ENCODE results near the gene CFAP43.
A peak's percentile ranks its signal among the peaks of the same experiment; 100 is the strongest.
"Not testable (repeated sequence)": the region's sequence is repeated elsewhere in the genome, so short reads cannot be mapped to it uniquely, and the experiment has no call there.

The CFAP43 gene

GRCh38 chr10:104255311-104255981 is 23.3 kb upstream of the CFAP43 start:
- peak; percentile 96 for DNase-seq (ENCODE audit: low spot score)

- DNase-seq (ENCODE audit: low spot score) = peak; percentile 90
Observed at GRCh38 chr10:104254493-104255310, 22.5 kb upstream of the CFAP43 start, which contains the start of gene GSTO1. Gene GSTO1, plus strand, starts transcription at chr10:104254892. Its CDS starts 37 bp downstream, at chr10:104254929.

GRCh38 chr10:104253606-104254410 is 21.6 kb upstream of the CFAP43 start:
- no peak for DNase-seq (ENCODE audit: low spot score)

GRCh38 chr10:104253106-104253505 is 20.9 kb upstream of the CFAP43 start:
- no peak for DNase-seq (ENCODE audit: low spot score)

- no peak for DNase-seq (ENCODE audit: low spot score)
Observed at GRCh38 chr10:104252368-104252767, 20.2 kb upstream of the CFAP43 start.

GRCh38 chr10:104251443-104251842 is 19.3 kb upstream of the CFAP43 start:
- no peak for DNase-seq (ENCODE audit: low spot score)

GRCh38 chr10:104250371-104250770 is 18.2 kb upstream of the CFAP43 start:
- DNase-seq (ENCODE audit: low spot score) = no peak

GRCh38 chr10:104248931-104249330 is 16.8 kb upstream of the CFAP43 start:
- DNase-seq (ENCODE audit: low spot score) = not testable (repeated sequence)

- DNase-seq (ENCODE audit: low spot score) = no peak
Observed at GRCh38 chr10:104247513-104248146, 15.5 kb upstream of the CFAP43 start.

GRCh38 chr10:104246976-104247375 is 14.8 kb upstream of the CFAP43 start:
- peak; percentile 49 for DNase-seq (ENCODE audit: low spot score)

- no peak for DNase-seq (ENCODE audit: low spot score)
Observed at GRCh38 chr10:104245066-104245632, 13.0 kb upstream of the CFAP43 start.

GRCh38 chr10:104243512-104243911 is 11.3 kb upstream of the CFAP43 start:
- DNase-seq (ENCODE audit: low spot score) = no peak

GRCh38 chr10:104243009-104243408 is 10.8 kb upstream of the CFAP43 start:
- DNase-seq (ENCODE audit: low spot score) = not testable (repeated sequence)

GRCh38 chr10:104242545-104242944 is 10.4 kb upstream of the CFAP43 start:
- no peak for DNase-seq (ENCODE audit: low spot score)

- DNase-seq (ENCODE audit: low spot score) = no peak
Observed at GRCh38 chr10:104240078-104240477, 7.9 kb upstream of the CFAP43 start.

- DNase-seq (ENCODE audit: low spot score) = no peak
Observed at GRCh38 chr10:104235801-104236200, 3.6 kb upstream of the CFAP43 start.

GRCh38 chr10:104234934-104235333 is 2.8 kb upstream of the CFAP43 start:
- no peak for DNase-seq (ENCODE audit: low spot score)

GRCh38 chr10:104233817-104234216 is 1.7 kb upstream of the CFAP43 start:
- DNase-seq (ENCODE audit: low spot score) = peak; percentile 28

GRCh38 chr10:104232613-104233102 is 494 bp upstream of the CFAP43 start:
- no peak for DNase-seq (ENCODE audit: low spot score)

- no peak for DNase-seq (ENCODE audit: low spot score)
Observed at GRCh38 chr10:104230490-104230889, 1.7 kb downstream of the CFAP43 start.

- DNase-seq (ENCODE audit: low spot score) = no peak
Observed at GRCh38 chr10:104223304-104223703, 8.9 kb downstream of the CFAP43 start.

Data from RKO (cell line).